GM21717 (cell line): ENCODE results near the gene TNFAIP8L1.

Experiments
- ATAC-seq: cut with Tn5 transposase; IDR thresholded peaks from one replicate; pipeline ENCODE4 v1.9.1; 2021; ENCODE audit warnings: mild to moderate bottlenecking, moderate library complexity; ENCODE audit not compliant: unreplicated experiment

Gene TNFAIP8L1

GRCh38 chr19:4699826-4700692 is 60.7 kb downstream of the TNFAIP8L1 start:
- ATAC-seq, result no peak

GRCh38 chr19:4700693-4700970 is 61.3 kb downstream of the TNFAIP8L1 start:
- ATAC-seq, result no peak

GRCh38 chr19:4701557-4701956 is 62.2 kb downstream of the TNFAIP8L1 start:
- ATAC-seq, result no peak

GRCh38 chr19:4702764-4703163 is 63.4 kb downstream of the TNFAIP8L1 start:
- no peak for ATAC-seq

- ATAC-seq, result no peak
Observed at GRCh38 chr19:4703671-4704316, 64.5 kb downstream of the TNFAIP8L1 start.

- no peak for ATAC-seq
Observed at GRCh38 chr19:4704317-4704673, 65.0 kb downstream of the TNFAIP8L1 start.
